IMR-90 (cell line): Measurements from ENCODE around the gene SLC26A6. TPM values are rescaled to one million over a fixed set of nuclear protein-coding genes. Genes with fewer than 3 reads are reported as not detected.

Experiments
- ATAC-seq: fragments of 200-7000 bp; cut with Tn5 transposase; 2 replicates; pipeline ENCODE4 v1.9.1; 2020; ENCODE audit warnings: low read depth, mild to moderate bottlenecking, moderate library complexity
- BruUV-seq: library from RNA; stranded (reverse); fragments of 400-500 nt; replicated peaks from 2 replicates; lab custom pipeline; 2021; lab: Mats Ljungman, UMichigan
- CTCF ChIA-PET: fragments of 300-600 bp; formaldehyde crosslinking; extraction: SDS; loops from one replicate; lab custom pipeline; 2021; ENCODE audit warnings: antibody characterized with exemption; lab: Yijun Ruan, JAX
- POLR2A ChIA-PET: fragments of 300-600 bp; sonication (Branson Sonifier 250); formaldehyde crosslinking; loops from one replicate; lab custom pipeline; 2022; ENCODE audit warnings: antibody characterized with exemption; ENCODE audit not compliant: unreplicated experiment; lab: Charles Lee
- DNase-seq: peaks from one replicate; pipeline ENCODE4 v3.0.0; 2013
- H2AFZ ChIP-seq: replicated peaks from 2 replicates; pipeline ENCODE3; 2013; ENCODE audit warnings: low read length, mild to moderate bottlenecking; ENCODE audit not compliant: poor library complexity
- H2AK5ac ChIP-seq: 2 replicates; pipeline ENCODE4 v1.6.1; 2013; ENCODE audit warnings: low read depth, low read length, inconsistent platforms
- H2AK9ac ChIP-seq: replicated peaks from 2 replicates; pipeline ENCODE3; 2013; ENCODE audit warnings: mild to moderate bottlenecking, low read depth, low read length, moderate library complexity; ENCODE audit not compliant: poor library complexity
- H2BK120ac ChIP-seq: 2 replicates; pipeline ENCODE4 v1.6.1; 2013; ENCODE audit warnings: low read depth, low read length, inconsistent platforms
- H2BK15ac ChIP-seq: 3 replicates; pipeline ENCODE4 v1.6.1; 2013; ENCODE audit warnings: low read depth, low read length, inconsistent platforms
- H2BK20ac ChIP-seq: 2 replicates; pipeline ENCODE4 v1.6.1; 2013; ENCODE audit warnings: low read depth, mild to moderate bottlenecking, inconsistent platforms, low read length, moderate library complexity
- H2BK5ac ChIP-seq: 2 replicates; pipeline ENCODE4 v1.6.1; 2013; ENCODE audit warnings: mild to moderate bottlenecking, low read depth, low read length, inconsistent platforms; ENCODE audit not compliant: poor library complexity, severe bottlenecking
- H3K14ac ChIP-seq: replicated peaks from 2 replicates; pipeline ENCODE4 v1.6.1; 2013; ENCODE audit warnings: low read depth, low read length, inconsistent platforms
- H3K18ac ChIP-seq: 2 replicates; pipeline ENCODE4 v1.6.1; 2013; ENCODE audit warnings: low read depth, low read length, control low read depth
- H3K23ac ChIP-seq: 2 replicates; pipeline ENCODE4 v1.6.1; 2013; ENCODE audit warnings: low read depth, low read length, inconsistent platforms
- H3K27ac ChIP-seq: 2 replicates; pipeline ENCODE4 v1.5.1; 2013; ENCODE audit warnings: mild to moderate bottlenecking, control low read depth, low read length; ENCODE audit not compliant: insufficient read depth
- H3K27me3 ChIP-seq: 2 replicates; pipeline ENCODE4 v1.6.1; 2013; ENCODE audit warnings: low read length; ENCODE audit not compliant: control insufficient read depth, insufficient read depth
- H3K36me3 ChIP-seq: 2 replicates; pipeline ENCODE4 v1.6.1; 2013; ENCODE audit warnings: low read length, mixed read lengths; ENCODE audit not compliant: control insufficient read depth, insufficient read depth
- H3K4ac ChIP-seq: 2 replicates; pipeline ENCODE4 v1.6.1; 2013; ENCODE audit warnings: low read depth, low read length, inconsistent platforms
- H3K4me1 ChIP-seq: 2 replicates; pipeline ENCODE4 v1.6.1; 2013; ENCODE audit warnings: low read length, mixed read lengths; ENCODE audit not compliant: control insufficient read depth, insufficient read depth
- H3K4me2 ChIP-seq: 2 replicates; pipeline ENCODE4 v1.6.1; 2013; ENCODE audit warnings: low read depth, mild to moderate bottlenecking, control low read depth, low read length, moderate library complexity
- H3K4me3 ChIP-seq: 2 replicates; pipeline ENCODE4 v1.5.1; 2013; ENCODE audit warnings: low read depth, mild to moderate bottlenecking, control low read depth, low read length, moderate library complexity; ENCODE audit not compliant: insufficient read depth
- H3K56ac ChIP-seq: 2 replicates; pipeline ENCODE4 v1.6.1; 2013; ENCODE audit warnings: low read length, inconsistent platforms; ENCODE audit not compliant: insufficient read depth; ENCODE audit errors: extremely low read depth
- H3K79me1 ChIP-seq, 2 experiments: 2 replicates each; pipeline ENCODE4 v1.6.1; 2013; ENCODE audit warnings: low read length in 2 of 2, inconsistent platforms in 1 of 2, low read depth in 1 of 2
- H3K9ac ChIP-seq: 2 replicates; pipeline ENCODE4 v1.6.1; 2013; ENCODE audit warnings: low read depth, low read length, control low read depth
- H3K9me1 ChIP-seq: 2 replicates; pipeline ENCODE4 v1.6.1; 2013; ENCODE audit warnings: low read length, inconsistent platforms; ENCODE audit not compliant: insufficient read depth
- H3K9me3 ChIP-seq: 2 replicates; pipeline ENCODE4 v1.6.1; 2013; ENCODE audit warnings: low read length; ENCODE audit not compliant: control insufficient read depth, insufficient read depth
- H4K20me1 ChIP-seq: 2 replicates; pipeline ENCODE4 v1.6.1; 2013; ENCODE audit warnings: low read length, inconsistent platforms; ENCODE audit not compliant: insufficient read depth
- H4K5ac ChIP-seq: 2 replicates; pipeline ENCODE4 v1.6.1; 2013; ENCODE audit warnings: mild to moderate bottlenecking, low read depth, low read length, control low read depth
- H4K8ac ChIP-seq, 2 experiments: 2 replicates each; pipeline ENCODE4 v1.6.1; 2013; ENCODE audit warnings: low read depth in 2 of 2, low read length in 2 of 2, control low read depth in 1 of 2, inconsistent platforms in 1 of 2
- H4K91ac ChIP-seq: 2 replicates; pipeline ENCODE4 v1.6.1; 2013; ENCODE audit warnings: low read depth, low read length, inconsistent platforms; ENCODE audit not compliant: insufficient read depth
- CTCF ChIP-seq: conservative IDR thresholded peaks from 2 replicates; pipeline ENCODE4 v1.5.1; 2012; ENCODE audit warnings: mild to moderate bottlenecking, low read depth, low read length, improper control_type of control experiment
- MXI1 ChIP-seq: IDR thresholded peaks from 2 replicates; pipeline ENCODE4 v1.6.1; 2012; ENCODE audit warnings: low read depth, mild to moderate bottlenecking, low read length, moderate library complexity, borderline replicate concordance
- RAD21 ChIP-seq: IDR thresholded peaks from 2 replicates; pipeline ENCODE4 v1.6.1; 2012; ENCODE audit warnings: low read length, improper control_type of control experiment
- SMC3 ChIP-seq: fragments of 150-350 bp; IDR thresholded peaks from 2 replicates; pipeline ENCODE4 v1.6.1; 2016; ENCODE audit warnings: low read depth, mild to moderate bottlenecking, antibody characterized with exemption, low read length, moderate library complexity
- WGBS, 2 experiments: methylation state at CpG; one replicate each; pipeline versions ENCODE4 v1.1.5 to v1.1.7; 2013; ENCODE audit warnings: missing lambda C conversion rate in 2 of 2; ENCODE audit not compliant: insufficient read length in 1 of 2; ENCODE audit errors: extremely low coverage in 2 of 2; 5-methylcytosine and 5-hydroxymethylcytosine counted together
- dilution Hi-C: fragments of 300-500 bp; cut with HindIII; formaldehyde crosslinking; loops from one replicate; pipeline ENCODE4 v1.14.3; 2018; ENCODE audit warnings: low sequenced_read_pairs; ENCODE audit not compliant: unreplicated experiment
- in situ Hi-C: fragments of 300-500 bp; cut with MboI; formaldehyde crosslinking; loops from 3 replicates; pipeline ENCODE4 v1.14.3; 2019; ENCODE audit warnings: low sequenced_read_pairs, inconsistent platforms, mixed read lengths
- intact Hi-C: fragments of 100-400 bp; cut with micrococcal nuclease; formaldehyde crosslinking; loops from 2 replicates; pipeline ENCODE4 v1.10.0; 2022
- polyA plus RNA-seq, 3 experiments: library from polyadenylated mRNA; depleted of rRNA; stranded (reverse); fragments of >200 nt; gene quantifications; 2 replicates each; pipeline ENCODE4 v1.2.3, GENCODE V29; 2012; ENCODE audit warnings: low replicate concordance in 1 of 3
- total RNA-seq: library from RNA; depleted of rRNA; stranded (reverse); fragments of >200 nt; gene quantifications from 2 replicates; pipeline ENCODE4 v1.2.3, GENCODE V29; 2012

Gene SLC26A6
- total and polyA plus RNA-seq, 2 of the 4 experiments (the other 2 are of a cell fraction): 11.8 to 34.3 TPM

- no peak overlapping the region for H4K5ac ChIP-seq
- no peak overlapping the region for H3K27ac ChIP-seq
- H3K36me3 ChIP-seq: peaks cover 52% of the 10 kb centered on the region
- no peak overlapping the region for H3K56ac ChIP-seq
- H4K91ac ChIP-seq: no peak overlapping the region; the same call in 1 of the 2 replicates
- H3K4me3 ChIP-seq: no peak overlapping the region
- TF ChIP-seq RAD21: no peak
- TF ChIP-seq CTCF: no peak
- no peak for TF ChIP-seq MXI1
- TF ChIP-seq SMC3: no peak
- H3K18ac ChIP-seq: no peak overlapping the region
- in situ Hi-C loops: no loop called here
- intact Hi-C loops: no loop called here
- H2BK120ac ChIP-seq: peak overlapping the region; percentile 16; the same call in 1 of the 2 replicates
- H2AFZ ChIP-seq: peak overlapping the region; percentile 28
- DNase-seq (peak; percentile 13), ATAC-seq (no peak)
- peaks cover 34% of the 10 kb centered on the region for H3K4me1 ChIP-seq
- peak overlapping the region; percentile 73 for H2AK5ac ChIP-seq
- H2BK20ac ChIP-seq: no peak overlapping the region
- H2AK9ac ChIP-seq: peak overlapping the region; percentile 15
- 0 out of 4 replicates have a peak overlapping the region, but pooled peaks of 1 of the 2 experiments have one; percentile 13 for H4K8ac ChIP-seq
- 96% methylated on average over 16 of the region's 21 CpGs; no CpG with 5 or more reads in 1 of the 2 experiments for WGBS, 2 experiments
- H3K9me1 ChIP-seq: peaks cover 54% of the 10 kb centered on the region
- no peak overlapping the region for H3K4me2 ChIP-seq
- H3K79me1 ChIP-seq: peaks cover 32 to 88% of the 10 kb centered on the region in 2 experiments
- H2BK15ac ChIP-seq: no peak overlapping the region
- no peaks in the 10 kb centered on the region for H3K27me3 ChIP-seq
- ChIA-PET CTCF (no interaction called here), POLR2A (no interaction called here)
- no peak overlapping the region for H2BK5ac ChIP-seq
- no peaks in the 10 kb centered on the region for H3K9me3 ChIP-seq
- no peaks in the 10 kb centered on the region; the same call in 1 of the 2 replicates for H4K20me1 ChIP-seq
- no peak overlapping the region for H3K9ac ChIP-seq
- no peak overlapping the region; the same call in 1 of the 2 replicates for H3K4ac ChIP-seq
- BruUV-seq: TSS peak; percentile 79
- peak overlapping the region; percentile 47 for H3K23ac ChIP-seq
- H3K14ac ChIP-seq: 0 out of 2 replicates have a peak overlapping the region, but pooled peaks have one; percentile 36
- dilution Hi-C loops: no loop called here
Observed at GRCh38 chr3:48592519-48593087, 42.7 kb downstream of the SLC26A6 start.
